SK-N-SH treated with all-trans-retinoic acid at 6 μM for 48 hours (cell line): Measurements from ENCODE around the gene HIPK3.

ENCODE experiments used
- ATAC-seq: fragments of 200-7000 bp; cut with Tn5 transposase; 3 replicates; pipeline ENCODE4 v1.9.1; 2020; ENCODE audit warnings: mild to moderate bottlenecking, moderate library complexity
- ARNTL ChIP-seq: fragments of 450-650 bp; formaldehyde crosslinking; IDR thresholded peaks from 2 replicates; pipeline ENCODE4 v1.5.0; 2020; ENCODE audit warnings: low read depth, mild to moderate bottlenecking, moderate library complexity, borderline replicate concordance
- BACH2 ChIP-seq: fragments of 250-450 bp; sonication (Bioruptor Pico); IDR thresholded peaks from 2 replicates; pipeline ENCODE4 v1.9.0; 2021; ENCODE audit warnings: mild to moderate bottlenecking, borderline replicate concordance
- ESRRG ChIP-seq: fragments of 250-450 bp; sonication (Bioruptor Pico); IDR thresholded peaks from 2 replicates; pipeline ENCODE4 v1.6.1; 2021; ENCODE audit warnings: mild to moderate bottlenecking
- GLIS3 ChIP-seq: fragments of 250-450 bp; sonication (Bioruptor Pico); IDR thresholded peaks from 2 replicates; pipeline ENCODE4 v1.5.0; 2020; ENCODE audit warnings: mild to moderate bottlenecking, moderate library complexity
- ISL1 ChIP-seq: fragments of 250-450 bp; sonication (Bioruptor Pico); IDR thresholded peaks from 2 replicates; pipeline ENCODE4 v2.1.2; 2022; ENCODE audit warnings: mild to moderate bottlenecking, moderate library complexity
- RARB ChIP-seq: fragments of 250-450 bp; sonication (Bioruptor Pico); IDR thresholded peaks from 2 replicates; pipeline ENCODE4 v1.8.0; 2021; ENCODE audit warnings: mild to moderate bottlenecking, moderate library complexity
- SNAI2 ChIP-seq: fragments of 250-450 bp; sonication (Bioruptor Pico); IDR thresholded peaks from 2 replicates; pipeline ENCODE4 v1.5.0; 2020; ENCODE audit warnings: mild to moderate bottlenecking, moderate library complexity
- TCF4 ChIP-seq: fragments of 250-450 bp; sonication (Bioruptor Pico); IDR thresholded peaks from 2 replicates; pipeline ENCODE4 v1.8.0; 2021; ENCODE audit warnings: mild to moderate bottlenecking, moderate library complexity, borderline replicate concordance
- TOX ChIP-seq: fragments of 250-450 bp; sonication (Bioruptor Pico); IDR thresholded peaks from 2 replicates; pipeline ENCODE4 v1.8.0; 2021; ENCODE audit warnings: mild to moderate bottlenecking, moderate library complexity, borderline replicate concordance
- ZC3H10 ChIP-seq: fragments of 250-450 bp; sonication (Bioruptor Pico); IDR thresholded peaks from 2 replicates; pipeline ENCODE4 v1.5.1; 2021; ENCODE audit warnings: mild to moderate bottlenecking, moderate library complexity
- ZFP3 ChIP-seq: fragments of 250-450 bp; sonication (Bioruptor Pico); IDR thresholded peaks from 2 replicates; pipeline ENCODE4 v1.5.0; 2020; ENCODE audit warnings: mild to moderate bottlenecking, moderate library complexity
- ZFP30 ChIP-seq: fragments of 450-650 bp; formaldehyde crosslinking; IDR thresholded peaks from 2 replicates; pipeline ENCODE4 v1.5.0; 2022; ENCODE audit warnings: mild to moderate bottlenecking, moderate library complexity
- ZNF565 ChIP-seq: fragments of 450-650 bp; formaldehyde crosslinking; conservative IDR thresholded peaks from 2 replicates; pipeline ENCODE4 v1.5.0; 2020; ENCODE audit warnings: low read depth, mild to moderate bottlenecking, moderate library complexity
- ZNF70 ChIP-seq: fragments of 450-650 bp; formaldehyde crosslinking; IDR thresholded peaks from 2 replicates; pipeline ENCODE4 v1.5.0; 2020; ENCODE audit warnings: mild to moderate bottlenecking, moderate library complexity
- TF ChIP-seq, protein P1 (sequence below): fragments of 250-450 bp; sonication (Bioruptor Pico); IDR thresholded peaks from 2 replicates; pipeline ENCODE4 v1.8.0; 2020; ENCODE audit warnings: mild to moderate bottlenecking, moderate library complexity, borderline replicate concordance
- TF ChIP-seq, protein P2 (sequence below): fragments of 250-450 bp; sonication (Bioruptor Pico); IDR thresholded peaks from 2 replicates; pipeline ENCODE4 v1.5.1; 2021; ENCODE audit warnings: mild to moderate bottlenecking, moderate library complexity
- TF ChIP-seq, protein P3 (sequence below): fragments of 250-450 bp; sonication (Bioruptor Pico); IDR thresholded peaks from 2 replicates; pipeline ENCODE4 v1.5.0; 2020; ENCODE audit warnings: mild to moderate bottlenecking, moderate library complexity
- TF ChIP-seq, protein P4 (sequence below): fragments of 250-450 bp; sonication (Bioruptor Pico); IDR thresholded peaks from 2 replicates; pipeline ENCODE4 v1.8.0; 2021; ENCODE audit warnings: low read depth, mild to moderate bottlenecking, moderate library complexity, borderline replicate concordance

The HIPK3 gene

DNA sequence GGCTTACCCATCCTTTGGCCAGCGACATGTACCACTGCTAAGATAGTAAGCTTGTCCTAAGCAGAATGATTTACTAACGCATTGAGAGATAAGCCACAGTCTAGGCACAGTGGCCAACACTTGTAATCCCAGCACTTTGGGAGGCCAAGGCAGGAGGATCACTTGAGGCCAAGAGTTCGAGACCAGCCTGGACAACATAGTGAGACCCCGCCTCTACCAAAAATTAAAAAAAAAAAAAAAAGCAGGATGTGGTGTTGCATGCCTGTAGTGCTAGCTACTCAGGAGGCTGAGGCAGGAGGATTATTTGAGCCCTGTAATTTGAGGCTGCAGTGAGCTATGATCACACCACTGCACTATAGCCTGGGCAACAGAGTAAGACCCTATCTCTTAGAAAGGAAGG lies 93.1 kb downstream of the HIPK3 start:
- no peak for ATAC-seq
- TF ChIP-seq, protein P1, sequence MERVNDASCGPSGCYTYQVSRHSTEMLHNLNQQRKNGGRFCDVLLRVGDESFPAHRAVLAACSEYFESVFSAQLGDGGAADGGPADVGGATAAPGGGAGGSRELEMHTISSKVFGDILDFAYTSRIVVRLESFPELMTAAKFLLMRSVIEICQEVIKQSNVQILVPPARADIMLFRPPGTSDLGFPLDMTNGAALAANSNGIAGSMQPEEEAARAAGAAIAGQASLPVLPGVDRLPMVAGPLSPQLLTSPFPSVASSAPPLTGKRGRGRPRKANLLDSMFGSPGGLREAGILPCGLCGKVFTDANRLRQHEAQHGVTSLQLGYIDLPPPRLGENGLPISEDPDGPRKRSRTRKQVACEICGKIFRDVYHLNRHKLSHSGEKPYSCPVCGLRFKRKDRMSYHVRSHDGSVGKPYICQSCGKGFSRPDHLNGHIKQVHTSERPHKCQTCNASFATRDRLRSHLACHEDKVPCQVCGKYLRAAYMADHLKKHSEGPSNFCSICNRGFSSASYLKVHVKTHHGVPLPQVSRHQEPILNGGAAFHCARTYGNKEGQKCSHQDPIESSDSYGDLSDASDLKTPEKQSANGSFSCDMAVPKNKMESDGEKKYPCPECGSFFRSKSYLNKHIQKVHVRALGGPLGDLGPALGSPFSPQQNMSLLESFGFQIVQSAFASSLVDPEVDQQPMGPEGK (CRISPR knock-in tag), result no peak
- TF ChIP-seq GLIS3 (CRISPR knock-in tag) (no peak), ISL1 (CRISPR knock-in tag) (no peak), TOX (CRISPR knock-in tag) (no peak), ARNTL (CRISPR knock-in tag) (no peak), SNAI2 (CRISPR knock-in tag) (no peak), ZFP3 (CRISPR knock-in tag) (no peak), ZNF565 (no peak), ZNF70 (CRISPR knock-in tag) (no peak), BACH2 (no peak), RARB (no peak), ZC3H10 (CRISPR knock-in tag) (no peak)
- TF ChIP-seq, protein P2, sequence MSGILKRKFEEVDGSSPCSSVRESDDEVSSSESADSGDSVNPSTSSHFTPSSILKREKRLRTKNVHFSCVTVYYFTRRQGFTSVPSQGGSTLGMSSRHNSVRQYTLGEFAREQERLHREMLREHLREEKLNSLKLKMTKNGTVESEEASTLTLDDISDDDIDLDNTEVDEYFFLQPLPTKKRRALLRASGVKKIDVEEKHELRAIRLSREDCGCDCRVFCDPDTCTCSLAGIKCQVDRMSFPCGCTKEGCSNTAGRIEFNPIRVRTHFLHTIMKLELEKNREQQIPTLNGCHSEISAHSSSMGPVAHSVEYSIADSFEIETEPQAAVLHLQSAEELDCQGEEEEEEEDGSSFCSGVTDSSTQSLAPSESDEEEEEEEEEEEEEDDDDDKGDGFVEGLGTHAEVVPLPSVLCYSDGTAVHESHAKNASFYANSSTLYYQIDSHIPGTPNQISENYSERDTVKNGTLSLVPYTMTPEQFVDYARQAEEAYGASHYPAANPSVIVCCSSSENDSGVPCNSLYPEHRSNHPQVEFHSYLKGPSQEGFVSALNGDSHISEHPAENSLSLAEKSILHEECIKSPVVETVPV (CRISPR knock-in tag), result no peak
- TF ChIP-seq, protein P3, sequence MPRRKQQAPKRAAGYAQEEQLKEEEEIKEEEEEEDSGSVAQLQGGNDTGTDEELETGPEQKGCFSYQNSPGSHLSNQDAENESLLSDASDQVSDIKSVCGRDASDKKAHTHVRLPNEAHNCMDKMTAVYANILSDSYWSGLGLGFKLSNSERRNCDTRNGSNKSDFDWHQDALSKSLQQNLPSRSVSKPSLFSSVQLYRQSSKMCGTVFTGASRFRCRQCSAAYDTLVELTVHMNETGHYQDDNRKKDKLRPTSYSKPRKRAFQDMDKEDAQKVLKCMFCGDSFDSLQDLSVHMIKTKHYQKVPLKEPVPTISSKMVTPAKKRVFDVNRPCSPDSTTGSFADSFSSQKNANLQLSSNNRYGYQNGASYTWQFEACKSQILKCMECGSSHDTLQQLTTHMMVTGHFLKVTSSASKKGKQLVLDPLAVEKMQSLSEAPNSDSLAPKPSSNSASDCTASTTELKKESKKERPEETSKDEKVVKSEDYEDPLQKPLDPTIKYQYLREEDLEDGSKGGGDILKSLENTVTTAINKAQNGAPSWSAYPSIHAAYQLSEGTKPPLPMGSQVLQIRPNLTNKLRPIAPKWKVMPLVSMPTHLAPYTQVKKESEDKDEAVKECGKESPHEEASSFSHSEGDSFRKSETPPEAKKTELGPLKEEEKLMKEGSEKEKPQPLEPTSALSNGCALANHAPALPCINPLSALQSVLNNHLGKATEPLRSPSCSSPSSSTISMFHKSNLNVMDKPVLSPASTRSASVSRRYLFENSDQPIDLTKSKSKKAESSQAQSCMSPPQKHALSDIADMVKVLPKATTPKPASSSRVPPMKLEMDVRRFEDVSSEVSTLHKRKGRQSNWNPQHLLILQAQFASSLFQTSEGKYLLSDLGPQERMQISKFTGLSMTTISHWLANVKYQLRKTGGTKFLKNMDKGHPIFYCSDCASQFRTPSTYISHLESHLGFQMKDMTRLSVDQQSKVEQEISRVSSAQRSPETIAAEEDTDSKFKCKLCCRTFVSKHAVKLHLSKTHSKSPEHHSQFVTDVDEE, result no peak

DNA sequence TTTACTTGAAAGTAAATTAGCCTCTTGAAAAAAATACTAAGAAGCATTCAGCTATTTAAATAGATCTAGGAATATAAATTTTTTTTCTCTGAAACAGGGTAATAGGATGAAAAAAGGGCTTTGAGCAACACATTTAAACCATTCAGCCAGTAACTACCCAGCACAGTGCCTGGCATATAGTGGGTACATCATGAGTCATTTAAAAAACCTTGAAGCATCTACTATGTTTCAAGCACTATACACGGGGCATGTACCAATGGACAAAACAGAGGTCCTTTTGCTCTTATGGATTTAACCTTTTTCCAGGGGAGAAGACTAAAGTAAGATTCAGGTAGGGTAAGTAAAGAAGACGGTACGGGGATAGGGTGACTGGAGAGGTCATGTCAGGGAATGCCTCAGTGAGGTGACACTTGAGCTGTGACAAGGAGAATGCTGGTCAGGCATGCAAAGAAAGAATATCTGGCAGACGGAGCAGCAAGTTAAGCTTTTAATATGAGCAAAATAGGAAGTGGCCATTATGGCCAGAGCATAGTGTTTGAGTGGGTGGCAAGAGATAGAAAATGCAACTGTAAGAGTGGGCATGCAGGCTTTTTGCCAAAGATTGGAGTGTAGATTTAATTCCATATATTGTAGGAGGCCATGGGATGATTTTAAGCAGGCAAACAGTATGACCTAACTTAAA lies 101.1 kb downstream of the HIPK3 start:
- no peak for ATAC-seq
- TF ChIP-seq TOX (CRISPR knock-in tag) (no peak), RARB (0 out of 2 replicates have a peak, but pooled peaks have one; percentile 29)

DNA sequence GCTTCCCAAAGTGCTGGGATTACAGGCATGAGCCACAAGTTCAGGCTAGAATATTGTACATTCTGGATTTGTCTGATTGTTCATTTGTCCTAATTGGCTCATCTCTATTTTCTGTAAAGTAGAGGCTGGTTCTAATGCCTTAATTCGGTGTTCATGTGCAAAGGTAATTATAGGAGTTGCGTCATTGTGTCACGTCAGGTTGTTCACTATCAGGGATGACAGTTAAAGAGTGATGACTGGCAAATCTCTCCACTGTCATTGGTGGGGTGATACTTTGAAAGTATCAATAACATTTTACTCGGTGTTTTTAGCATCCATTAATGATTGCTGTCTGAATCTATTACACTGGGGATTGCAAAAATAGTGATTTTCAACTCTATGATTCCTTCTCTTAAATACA lies 103.5 kb downstream of the HIPK3 start:
- no peak for ATAC-seq
- no peak for TF ChIP-seq ZFP30
- no peak for TF ChIP-seq ARNTL (CRISPR knock-in tag)
- TF ChIP-seq ISL1 (CRISPR knock-in tag), result no peak
- TF ChIP-seq ESRRG (CRISPR knock-in tag), result no peak
- TF ChIP-seq BACH2, result no peak
- TF ChIP-seq TCF4 (CRISPR knock-in tag), result no peak
- TF ChIP-seq TOX (CRISPR knock-in tag), result no peak
- no peak for TF ChIP-seq ZNF70 (CRISPR knock-in tag)
- TF ChIP-seq SNAI2 (CRISPR knock-in tag), result no peak
- TF ChIP-seq ZFP3 (CRISPR knock-in tag), result no peak
- TF ChIP-seq, protein P4, sequence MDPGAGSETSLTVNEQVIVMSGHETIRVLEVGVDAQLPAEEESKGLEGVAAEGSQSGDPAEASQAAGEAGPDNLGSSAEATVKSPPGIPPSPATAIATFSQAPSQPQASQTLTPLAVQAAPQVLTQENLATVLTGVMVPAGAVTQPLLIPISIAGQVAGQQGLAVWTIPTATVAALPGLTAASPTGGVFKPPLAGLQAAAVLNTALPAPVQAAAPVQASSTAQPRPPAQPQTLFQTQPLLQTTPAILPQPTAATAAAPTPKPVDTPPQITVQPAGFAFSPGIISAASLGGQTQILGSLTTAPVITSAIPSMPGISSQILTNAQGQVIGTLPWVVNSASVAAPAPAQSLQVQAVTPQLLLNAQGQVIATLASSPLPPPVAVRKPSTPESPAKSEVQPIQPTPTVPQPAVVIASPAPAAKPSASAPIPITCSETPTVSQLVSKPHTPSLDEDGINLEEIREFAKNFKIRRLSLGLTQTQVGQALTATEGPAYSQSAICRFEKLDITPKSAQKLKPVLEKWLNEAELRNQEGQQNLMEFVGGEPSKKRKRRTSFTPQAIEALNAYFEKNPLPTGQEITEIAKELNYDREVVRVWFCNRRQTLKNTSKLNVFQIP (CRISPR knock-in tag), result no peak
- TF ChIP-seq RARB, result no peak
- TF ChIP-seq ZNF565, result no peak
- no peak for TF ChIP-seq ZC3H10 (CRISPR knock-in tag)
- TF ChIP-seq, protein P3, result no peak
- TF ChIP-seq, protein P2 (CRISPR knock-in tag), result no peak
- TF ChIP-seq, all 23 proteins: peak for 0
